GM23248 (cell line): ENCODE data around the gene ANKEF1. TPM values are rescaled to one million over a fixed set of nuclear protein-coding genes. Genes with fewer than 3 reads are reported as not detected.

ENCODE experiments used
- DNase-seq: peaks from one replicate; pipeline ENCODE4 v3.0.0-alpha.2; 2015
- H2AFZ ChIP-seq: fragments of 200-600 bp; sonication (generic); 2 replicates; pipeline ENCODE4 v1.6.1; 2016; ENCODE audit warnings: antibody characterized with exemption
- H3F3A ChIP-seq: fragments of 200-600 bp; sonication (generic); 2 replicates; pipeline ENCODE4 v1.6.1; 2016; ENCODE audit warnings: mild to moderate bottlenecking, antibody characterized with exemption, mixed run types; ENCODE audit not compliant: insufficient read depth
- H3K27ac ChIP-seq: fragments of 200-600 bp; sonication (generic); 2 replicates; pipeline ENCODE4 v1.5.1; 2016; ENCODE audit warnings: mild to moderate bottlenecking
- H3K27me3 ChIP-seq: fragments of 200-600 bp; sonication (generic); replicated peaks from 2 replicates; pipeline ENCODE4 v1.6.1; 2016; ENCODE audit warnings: mild to moderate bottlenecking; ENCODE audit not compliant: insufficient read depth
- H3K36me3 ChIP-seq: fragments of 200-600 bp; sonication (generic); 2 replicates; pipeline ENCODE4 v1.6.1; 2016; ENCODE audit warnings: low read depth, mild to moderate bottlenecking
- H3K4me1 ChIP-seq: fragments of 200-600 bp; sonication (generic); 2 replicates; pipeline ENCODE4 v1.6.1; 2016; ENCODE audit warnings: mild to moderate bottlenecking; ENCODE audit not compliant: insufficient read depth
- H3K4me2 ChIP-seq: fragments of 200-600 bp; sonication (generic); one replicate; pipeline ENCODE4 v1.6.1; 2016; ENCODE audit warnings: mild to moderate bottlenecking; ENCODE audit not compliant: unreplicated experiment
- H3K4me3 ChIP-seq: fragments of 200-600 bp; sonication (generic); 2 replicates; pipeline ENCODE4 v1.5.1; 2016; ENCODE audit warnings: mild to moderate bottlenecking
- H3K79me2 ChIP-seq: fragments of 200-600 bp; sonication (generic); 2 replicates; pipeline ENCODE4 v1.6.1; 2016; ENCODE audit warnings: mild to moderate bottlenecking; ENCODE audit not compliant: insufficient read depth
- H3K9ac ChIP-seq: fragments of 200-600 bp; sonication (generic); 2 replicates; pipeline ENCODE4 v1.6.1; 2016; ENCODE audit warnings: mild to moderate bottlenecking
- H3K9me2 ChIP-seq: fragments of 200-600 bp; sonication (generic); 2 replicates; pipeline ENCODE4 v1.6.1; 2016; ENCODE audit warnings: mixed run types, mild to moderate bottlenecking, moderate library complexity; ENCODE audit not compliant: insufficient read depth
- H3K9me3 ChIP-seq: fragments of 200-600 bp; sonication (generic); one replicate; pipeline ENCODE4 v1.6.1; 2017; ENCODE audit warnings: low read depth
- H4K20me1 ChIP-seq: fragments of 200-600 bp; sonication (generic); 2 replicates; pipeline ENCODE4 v1.6.0; 2016; ENCODE audit not compliant: insufficient read depth
- EZH2 ChIP-seq: fragments of 200-600 bp; sonication (generic); IDR thresholded peaks from 2 replicates; pipeline ENCODE4 v1.6.1; 2018; ENCODE audit warnings: antibody characterized with exemption, mild to moderate bottlenecking; ENCODE audit not compliant: insufficient read depth, poor library complexity, severe bottlenecking
- EZH2phosphoT487 ChIP-seq: fragments of 200-600 bp; sonication (generic); IDR thresholded peaks from 2 replicates; pipeline ENCODE4 v1.6.1; 2018; ENCODE audit warnings: antibody characterized with exemption, moderate library complexity, mild to moderate bottlenecking, low read depth; ENCODE audit not compliant: insufficient read depth
- WGBS, 2 experiments: methylation state at CpG; one replicate each; pipeline ENCODE4 v1.1.6; 2015 to 2017; ENCODE audit warnings: low lambda C conversion rate in 2 of 2, low coverage in 1 of 2; ENCODE audit errors: missing lambda C conversion rate in 2 of 2; 5-methylcytosine and 5-hydroxymethylcytosine counted together
- in situ Hi-C: fragments of 300-500 bp; cut with MboI; formaldehyde crosslinking; loops from 2 replicates; pipeline ENCODE4 v1.15.0; 2020
- polyA plus RNA-seq: library from polyadenylated mRNA; unstranded; fragments of >200 nt; fragmentation: Nextera tagmentation; extraction: Ambion mirVana; gene quantifications from 2 replicates; pipeline ENCODE4 v1.2.1, GENCODE V29; 2016
- total RNA-seq: library from RNA; depleted of rRNA; stranded (reverse); fragments of >200 nt; shearing (Covaris generic); gene quantifications from 2 replicates; pipeline ENCODE4 v1.2.3, GENCODE V29; 2014

The ANKEF1 gene
- total and polyA plus RNA-seq, 2 experiments from 2014 or later: 0.06 to 0.22 TPM

DNA sequence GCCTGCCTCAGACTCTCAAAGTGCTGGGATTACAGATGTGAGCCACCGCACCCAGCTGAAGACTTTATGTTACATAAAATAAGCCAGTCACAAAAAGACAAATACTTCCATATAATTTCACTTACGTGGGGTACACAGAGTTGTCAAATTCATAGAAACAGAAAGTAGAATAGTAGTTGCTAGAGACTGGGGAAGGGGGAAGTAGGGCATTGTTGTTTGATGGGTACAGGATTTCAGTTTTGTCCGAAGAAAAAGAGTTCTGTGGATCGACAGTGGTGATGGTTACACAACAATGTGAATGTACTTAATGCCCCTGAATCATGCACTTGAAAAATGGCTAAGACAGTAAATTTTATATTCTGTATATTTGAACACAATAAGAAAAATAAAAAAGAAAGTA, 41.6 kb upstream of the ANKEF1 start:
- peaks cover 13% of the 10 kb centered on the region for H3K4me1 ChIP-seq
- H4K20me1 ChIP-seq: no peaks in the 10 kb centered on the region
- H3K9ac ChIP-seq: no peak overlapping the region
- H3K4me2 ChIP-seq: no peak overlapping the region
- TF ChIP-seq EZH2phosphoT487 (no peak), EZH2 (no peak)
- no peak overlapping the region for H2AFZ ChIP-seq
- DNase-seq: no peak
- H3K27me3 ChIP-seq: no peaks in the 10 kb centered on the region
- H3K9me2 ChIP-seq: no peaks in the 10 kb centered on the region
- H3F3A ChIP-seq: peaks cover 14% of the 10 kb centered on the region
- no peaks in the 10 kb centered on the region for H3K79me2 ChIP-seq
- H3K9me3 ChIP-seq: no peaks in the 10 kb centered on the region
- WGBS, 2 experiments: 71 to 74% methylated on average over 4 of the region's 4 CpGs
- no peak overlapping the region for H3K4me3 ChIP-seq
- H3K36me3 ChIP-seq: no peaks in the 10 kb centered on the region
- in situ Hi-C loops: loop anchor here (25.0 kb wide), 1 partner anchor 1544 kb away; no protein-coding TSS in a partner anchor
- H3K27ac ChIP-seq: no peak overlapping the region

DNA sequence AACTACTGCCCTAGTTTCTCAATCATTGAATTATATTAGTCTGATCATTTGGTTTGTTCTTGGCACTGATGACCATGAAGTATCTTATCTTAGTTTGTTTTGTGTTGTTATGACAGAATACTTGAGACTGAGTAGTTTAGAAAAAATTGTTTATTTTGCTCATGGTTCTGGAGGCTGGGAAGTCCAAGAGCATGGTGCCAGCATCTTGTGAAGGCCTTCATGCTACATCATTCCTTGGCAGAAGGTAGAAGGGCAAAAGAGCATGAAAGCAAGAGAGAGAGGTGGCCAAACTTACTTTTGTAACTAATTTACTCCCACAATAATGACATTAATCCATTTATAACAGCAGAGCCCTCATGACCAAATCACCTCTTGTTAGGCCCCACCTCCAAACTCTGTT, 40.1 kb upstream of the ANKEF1 start:
- H3K27ac ChIP-seq: no peak overlapping the region
- no peak overlapping the region for H3K9ac ChIP-seq
- H3K4me3 ChIP-seq: no peak overlapping the region
- no peaks in the 10 kb centered on the region for H4K20me1 ChIP-seq
- no peaks in the 10 kb centered on the region for H3K79me2 ChIP-seq
- peaks cover 1% of the 10 kb centered on the region; the same call in 1 of the 2 replicates for H3F3A ChIP-seq
- TF ChIP-seq EZH2phosphoT487 (no peak), EZH2 (no peak)
- H3K9me2 ChIP-seq: no peaks in the 10 kb centered on the region
- no peaks in the 10 kb centered on the region for H3K36me3 ChIP-seq
- peaks cover under 1% of the 10 kb centered on the region; the same call in 1 of the 2 replicates for H3K4me1 ChIP-seq
- no peak overlapping the region for H2AFZ ChIP-seq
- no peaks in the 10 kb centered on the region for H3K9me3 ChIP-seq
- no peak overlapping the region for H3K4me2 ChIP-seq
- H3K27me3 ChIP-seq: no peaks in the 10 kb centered on the region
- in situ Hi-C loops: loop anchor here (25.0 kb wide), 1 partner anchor 1543 kb away; no protein-coding TSS in a partner anchor
- DNase-seq: no peak

DNA sequence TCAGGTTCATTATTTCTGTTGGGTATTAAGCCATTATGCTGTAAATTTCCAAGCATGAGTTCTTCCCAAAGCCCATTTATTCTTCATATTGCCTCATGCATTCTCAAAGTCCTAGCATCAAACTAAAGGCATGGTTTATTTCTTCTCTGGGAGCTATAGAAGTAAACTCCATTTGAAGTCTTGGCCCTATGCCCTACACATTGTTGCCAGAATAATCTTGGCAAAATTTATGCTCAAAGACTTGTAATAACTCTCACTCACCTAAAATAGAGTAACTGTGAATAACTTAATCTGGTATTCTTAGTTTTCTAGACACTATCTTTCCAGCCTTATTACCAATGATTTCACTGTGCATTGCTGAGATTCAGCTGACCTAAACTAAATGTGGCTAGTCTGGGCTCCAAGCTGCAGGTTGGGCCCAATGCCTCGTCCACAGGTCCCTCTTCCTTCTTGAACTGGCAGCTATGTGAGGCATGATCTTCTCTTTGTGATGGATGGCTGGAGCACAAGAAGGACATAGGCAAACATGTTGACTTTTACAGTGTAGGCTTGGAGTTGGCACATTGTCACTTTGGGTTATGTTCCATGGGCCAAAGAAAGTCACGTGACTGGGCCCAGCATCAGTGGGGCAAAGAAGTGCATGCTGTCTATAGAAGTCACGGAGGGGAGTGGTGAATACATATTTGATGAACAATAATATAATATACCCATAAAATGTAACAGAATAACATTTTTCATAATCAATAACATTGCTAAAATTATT, 39.1 kb upstream of the ANKEF1 start:
- no peaks in the 10 kb centered on the region for H3F3A ChIP-seq
- H3K36me3 ChIP-seq: no peaks in the 10 kb centered on the region
- no peaks in the 10 kb centered on the region for H3K9me2 ChIP-seq
- 41 to 49% methylated on average over 3 of the region's 3 CpGs for WGBS, 2 experiments
- H3K4me1 ChIP-seq: no peaks in the 10 kb centered on the region
- no peaks in the 10 kb centered on the region for H4K20me1 ChIP-seq
- no peak overlapping the region for H3K4me3 ChIP-seq
- no peak overlapping the region for H3K9ac ChIP-seq
- H2AFZ ChIP-seq: no peak overlapping the region
- TF ChIP-seq EZH2phosphoT487 (no peak), EZH2 (no peak)
- no peak overlapping the region for H3K4me2 ChIP-seq
- in situ Hi-C loops: loop anchor here (25.0 kb wide), 1 partner anchor 1542 kb away; no protein-coding TSS in a partner anchor
- DNase-seq: no peak
- no peaks in the 10 kb centered on the region for H3K9me3 ChIP-seq
- no peak overlapping the region for H3K27ac ChIP-seq
- no peaks in the 10 kb centered on the region for H3K27me3 ChIP-seq
- H3K79me2 ChIP-seq: no peaks in the 10 kb centered on the region

DNA sequence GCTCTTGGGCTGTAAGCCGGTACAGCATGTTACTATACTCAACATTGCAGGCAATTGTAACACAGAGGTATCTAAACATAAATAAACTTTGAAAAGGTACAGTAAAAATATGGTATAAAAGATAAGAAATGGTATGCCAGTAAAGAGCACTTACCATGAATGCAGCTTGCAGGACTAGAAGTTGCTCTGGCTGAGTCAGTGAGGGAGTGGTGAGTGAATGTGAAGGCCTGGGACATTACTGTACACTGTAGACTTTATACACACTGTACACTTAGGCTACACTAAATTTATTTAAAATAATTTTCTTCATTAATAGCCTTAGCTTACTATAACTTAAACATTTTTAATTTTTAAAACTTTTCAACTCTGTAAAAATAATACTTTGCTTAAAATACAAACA, 37.8 kb upstream of the ANKEF1 start:
- no peaks in the 10 kb centered on the region for H3K9me3 ChIP-seq
- H3K36me3 ChIP-seq: no peaks in the 10 kb centered on the region
- no peak overlapping the region for H2AFZ ChIP-seq
- H3K4me2 ChIP-seq: no peak overlapping the region
- no peaks in the 10 kb centered on the region for H3K79me2 ChIP-seq
- WGBS, 2 experiments: 93% methylated on average over 1 of the region's 1 CpG
- no peak overlapping the region for H3K27ac ChIP-seq
- no peak overlapping the region for H3K9ac ChIP-seq
- TF ChIP-seq EZH2 (no peak), EZH2phosphoT487 (no peak)
- H3K4me3 ChIP-seq: no peak overlapping the region
- no peaks in the 10 kb centered on the region for H3K9me2 ChIP-seq
- no peaks in the 10 kb centered on the region for H3K27me3 ChIP-seq
- H4K20me1 ChIP-seq: no peaks in the 10 kb centered on the region
- in situ Hi-C loops: loop anchor here (25.0 kb wide), 1 partner anchor 1540 kb away; no protein-coding TSS in a partner anchor
- H3F3A ChIP-seq: no peaks in the 10 kb centered on the region
- H3K4me1 ChIP-seq: no peaks in the 10 kb centered on the region
- peak; percentile 46 for DNase-seq
